Thyroid gland (tissue), 4 donors: ENCODE results near the gene CBLL1.

Experiments used
- POLR2A ChIP-seq, 2 donors: fragments of 450-650 bp; IDR thresholded peaks; one replicate each; pipeline ENCODE4 v1.6.1; 2017; ENCODE audit warnings: antibody characterized with exemption in 2 of 2, mild to moderate bottlenecking in 2 of 2, moderate library complexity in 1 of 2
- TF ChIP-seq, protein P1 (sequence below), 6 experiments: fragments of 200-600 bp in 3 of 6; fragments of 450-650 bp in 3 of 6; sonication (generic) in 3 of 6; IDR thresholded peaks; one replicate each; pipeline ENCODE4 v1.5.1; 2016 to 2019; ENCODE audit warnings: antibody characterized with exemption in 6 of 6, mild to moderate bottlenecking in 2 of 6, inconsistent platforms in 1 of 6, moderate library complexity in 1 of 6

DNA sequence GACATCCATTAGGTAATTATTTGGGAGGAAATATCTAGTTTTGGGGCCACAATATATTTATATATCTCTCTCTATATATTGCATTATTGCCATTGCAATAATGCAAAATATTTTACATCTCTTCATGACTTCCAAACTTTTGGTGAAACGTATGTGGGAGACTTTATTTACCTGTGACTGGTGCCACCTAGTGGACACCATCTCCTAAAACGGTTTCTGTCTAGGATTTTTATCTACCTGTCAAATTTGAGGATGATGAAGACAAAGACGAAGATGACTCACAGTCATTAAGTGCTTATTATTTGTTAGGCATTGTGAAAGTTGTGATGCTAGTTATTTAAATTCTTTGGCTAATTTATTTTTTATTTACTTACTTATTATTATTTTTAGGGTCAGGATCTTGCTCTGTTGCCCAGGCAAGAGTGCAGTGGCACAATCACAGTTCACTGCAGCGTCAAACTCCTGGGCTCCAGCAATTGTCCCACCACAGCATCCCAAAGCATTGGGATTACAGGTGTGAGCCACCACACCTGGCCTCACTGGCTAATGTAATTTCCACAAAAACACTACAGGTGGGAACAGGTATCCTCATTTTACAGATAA, 18.7 kb upstream of the CBLL1 start:
- TF ChIP-seq, protein P1, sequence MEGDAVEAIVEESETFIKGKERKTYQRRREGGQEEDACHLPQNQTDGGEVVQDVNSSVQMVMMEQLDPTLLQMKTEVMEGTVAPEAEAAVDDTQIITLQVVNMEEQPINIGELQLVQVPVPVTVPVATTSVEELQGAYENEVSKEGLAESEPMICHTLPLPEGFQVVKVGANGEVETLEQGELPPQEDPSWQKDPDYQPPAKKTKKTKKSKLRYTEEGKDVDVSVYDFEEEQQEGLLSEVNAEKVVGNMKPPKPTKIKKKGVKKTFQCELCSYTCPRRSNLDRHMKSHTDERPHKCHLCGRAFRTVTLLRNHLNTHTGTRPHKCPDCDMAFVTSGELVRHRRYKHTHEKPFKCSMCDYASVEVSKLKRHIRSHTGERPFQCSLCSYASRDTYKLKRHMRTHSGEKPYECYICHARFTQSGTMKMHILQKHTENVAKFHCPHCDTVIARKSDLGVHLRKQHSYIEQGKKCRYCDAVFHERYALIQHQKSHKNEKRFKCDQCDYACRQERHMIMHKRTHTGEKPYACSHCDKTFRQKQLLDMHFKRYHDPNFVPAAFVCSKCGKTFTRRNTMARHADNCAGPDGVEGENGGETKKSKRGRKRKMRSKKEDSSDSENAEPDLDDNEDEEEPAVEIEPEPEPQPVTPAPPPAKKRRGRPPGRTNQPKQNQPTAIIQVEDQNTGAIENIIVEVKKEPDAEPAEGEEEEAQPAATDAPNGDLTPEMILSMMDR (IDR thresholded peaks at IDR 0.05) = peak in 5 of 6 experiments; percentile 50 to 79 (median 66)
- TF ChIP-seq POLR2A (IDR thresholded peaks at IDR 0.05) = no peak
